ENCODE results near the gene FAM20C. TPM values are rescaled to one million over a fixed set of nuclear protein-coding genes. Genes with fewer than 3 reads are reported as not detected.

FAM20C gene
- 3.1 and 8.2 TPM in 2 replicates for total RNA-seq

GRCh38 chr7:191981-192649, at the start of gene FAM20C:
TSS of gene FAM20C (plus strand) at chr7:192571. CDS start at chr7:193200, 629 bp downstream.

GRCh38 chr7:289756-290553, 97.6 kb downstream of the FAM20C start, which contains the start of gene FOXL3:
TSS of gene FOXL3 (plus strand) at chr7:290170. CDS start at chr7:290170, 0 bp downstream.

Other genes with a start within 250 kb of the FAM20C start
- gene FOXL3, start 97.6 kb downstream of the FAM20C start, total RNA-seq: not detected in 2 replicates

Data from bladder microvascular endothelial cell (primary cell).